ENCODE data around the gene RPS6KB1. TPM values are rescaled to one million over a fixed set of nuclear protein-coding genes. Genes with fewer than 3 reads are reported as not detected.
"Not testable (repeated sequence)": the region's sequence is repeated elsewhere in the genome, so short reads cannot be mapped to it uniquely, and the experiment has no call there.

The RPS6KB1 gene
- total RNA-seq, 1 donor from 2014 or later = 42.3 TPM

- Mint-ChIP-seq H3K4me1 (peaks cover 56% of the 10 kb centered on the region), H3K36me3 (no peaks in the 10 kb centered on the region), H3K9me3 (no peaks in the 10 kb centered on the region), H3K27me3 (ENCODE audit: low read depth) (no peaks in the 10 kb centered on the region), H3K4me3 (no peak overlapping the region), H3K27ac (peak overlapping the region; percentile 47)
- no peak for TF ChIP-seq CTCF (IDR thresholded peaks at IDR 0.05; ENCODE audit: unreplicated experiment)
- no peak for DNase-seq (ENCODE audit: low spot score in 2 of 2, unreplicated experiment in 2 of 2)
Observed at GRCh38 chr17:59848778-59849177, 44.1 kb upstream of the RPS6KB1 start.

- not testable (repeated sequence) for H3K9me3 Mint-ChIP-seq; H3K27me3 Mint-ChIP-seq (ENCODE audit: low read depth); DNase-seq (ENCODE audit: low spot score in 2 of 2, unreplicated experiment in 2 of 2); H3K27ac Mint-ChIP-seq; H3K4me3 Mint-ChIP-seq; H3K36me3 Mint-ChIP-seq
- H3K4me1 Mint-ChIP-seq = peaks cover 51% of the 10 kb centered on the region
Observed at GRCh38 chr17:59850311-59850710, 42.6 kb upstream of the RPS6KB1 start.

- Mint-ChIP-seq H3K36me3 (no peaks in the 10 kb centered on the region), H3K4me1 (peaks cover 41% of the 10 kb centered on the region), H3K9me3 (no peaks in the 10 kb centered on the region), H3K27me3 (ENCODE audit: low read depth) (no peaks in the 10 kb centered on the region), H3K27ac (peak overlapping the region; percentile 97), H3K4me3 (no peak overlapping the region)
- TF ChIP-seq CTCF (IDR thresholded peaks at IDR 0.05; ENCODE audit: unreplicated experiment) = no peak
- no peak for DNase-seq (ENCODE audit: low spot score in 2 of 2, unreplicated experiment in 2 of 2)
Observed at GRCh38 chr17:59851439-59852375, 41.2 kb upstream of the RPS6KB1 start.

- H3K27me3 Mint-ChIP-seq (ENCODE audit: low read depth); H3K4me3 Mint-ChIP-seq; H3K9me3 Mint-ChIP-seq; H3K36me3 Mint-ChIP-seq; DNase-seq (ENCODE audit: low spot score in 2 of 2, unreplicated experiment in 2 of 2): not testable (repeated sequence)
- peak overlapping the region; percentile 97 for H3K27ac Mint-ChIP-seq
- peaks cover 41% of the 10 kb centered on the region for H3K4me1 Mint-ChIP-seq
Observed at GRCh38 chr17:59852847-59853167, 40.1 kb upstream of the RPS6KB1 start.

- Mint-ChIP-seq H3K27ac (peak overlapping the region; percentile 97), H3K9me3 (no peaks in the 10 kb centered on the region), H3K27me3 (ENCODE audit: low read depth) (no peaks in the 10 kb centered on the region), H3K36me3 (no peaks in the 10 kb centered on the region), H3K4me1 (peaks cover 44% of the 10 kb centered on the region), H3K4me3 (no peak overlapping the region)
- DNase-seq (ENCODE audit: low spot score in 2 of 2, unreplicated experiment in 2 of 2) = no peak
- peak; percentile 25 for TF ChIP-seq CTCF (IDR thresholded peaks at IDR 0.05; ENCODE audit: unreplicated experiment)
Observed at GRCh38 chr17:59853168-59853918, 39.6 kb upstream of the RPS6KB1 start.

- not testable (repeated sequence) for H3K4me3 Mint-ChIP-seq; H3K27me3 Mint-ChIP-seq (ENCODE audit: low read depth); H3K9me3 Mint-ChIP-seq; DNase-seq (ENCODE audit: low spot score in 2 of 2, unreplicated experiment in 2 of 2); H3K36me3 Mint-ChIP-seq
- H3K27ac Mint-ChIP-seq = peak overlapping the region; percentile 47
- peaks cover 46% of the 10 kb centered on the region for H3K4me1 Mint-ChIP-seq
Observed at GRCh38 chr17:59853919-59854729, 38.8 kb upstream of the RPS6KB1 start.
